ENCODE data around the gene LNPK. TPM values are rescaled to one million over a fixed set of nuclear protein-coding genes. Genes with fewer than 3 reads are reported as not detected.
"Not testable (repeated sequence)": the region's sequence is repeated elsewhere in the genome, so short reads cannot be mapped to it uniquely, and the experiment has no call there.

The LNPK gene
- total RNA-seq, 4 donors from 2014 or later, result 18.9 to 48.1 (median 20.2) TPM

GRCh38 chr2:175964195-175964594 lies 37.9 kb downstream of the LNPK start:
- 95 to 97% methylated on average over 4 of the region's 4 CpGs for WGBS, 2 donors
- DNase-seq, result no peak
- Histone ChIP-seq H3K4me3 (replicated peaks in 1 of 3) (no peak overlapping the region), H3K4me1 (no peaks in the 10 kb centered on the region), H3K9me3 (no peaks in the 10 kb centered on the region), H3K36me3 (no peaks in the 10 kb centered on the region), H3K27ac (no peak overlapping the region), H3K27me3 (no peaks in the 10 kb centered on the region)
- TF ChIP-seq CTCF (IDR thresholded peaks at IDR 0.05) (no peak), POLR2A (IDR thresholded peaks at IDR 0.05) (no peak)
- intact Hi-C loops (cut with DNase I), result no loop called here

GRCh38 chr2:175963171-175963570 lies 38.9 kb downstream of the LNPK start:
- H3K9me3 ChIP-seq; DNase-seq; H3K36me3 ChIP-seq; intact Hi-C loops (cut with DNase I); H3K27ac ChIP-seq; H3K4me3 ChIP-seq (replicated peaks in 1 of 3); H3K27me3 ChIP-seq; H3K4me1 ChIP-seq: not testable (repeated sequence)
- WGBS, 2 donors, result 99 to 100% methylated on average over 2 of the region's 2 CpGs

- TF ChIP-seq POLR2A (IDR thresholded peaks at IDR 0.05), result no peak
- no peak for TF ChIP-seq CTCF (IDR thresholded peaks at IDR 0.05)
- no peaks in the 10 kb centered on the region for H3K4me1 ChIP-seq
- no peak overlapping the region for H3K4me3 ChIP-seq (replicated peaks in 1 of 3)
- no peaks in the 10 kb centered on the region for H3K27me3 ChIP-seq
- H3K36me3 ChIP-seq, result no peaks in the 10 kb centered on the region
- 97 to 100% methylated on average over 6 of the region's 6 CpGs for WGBS, 2 donors
- no peaks in the 10 kb centered on the region for H3K9me3 ChIP-seq
- H3K27ac ChIP-seq, result no peak overlapping the region
- DNase-seq, result no peak
- intact Hi-C loops (cut with DNase I), result no loop called here
Measured at GRCh38 chr2:175957845-175958244, 44.2 kb downstream of the LNPK start.

GRCh38 chr2:175955136-175955535 lies 46.9 kb downstream of the LNPK start:
- H3K27me3 ChIP-seq, result no peaks in the 10 kb centered on the region
- no peaks in the 10 kb centered on the region for H3K9me3 ChIP-seq
- intact Hi-C loops (cut with DNase I), result no loop called here
- H3K4me3 ChIP-seq (replicated peaks in 1 of 3), result no peak overlapping the region
- no peaks in the 10 kb centered on the region for H3K36me3 ChIP-seq
- TF ChIP-seq POLR2A (IDR thresholded peaks at IDR 0.05) (no peak), CTCF (IDR thresholded peaks at IDR 0.05) (no peak)
- H3K4me1 ChIP-seq, result no peaks in the 10 kb centered on the region
- H3K27ac ChIP-seq, result no peak overlapping the region
- no peak for DNase-seq
- 58 to 62% methylated on average over 2 of the region's 2 CpGs for WGBS, 2 donors

- intact Hi-C loops (cut with DNase I), result no loop called here
- no peaks in the 10 kb centered on the region for H3K9me3 ChIP-seq
- H3K36me3 ChIP-seq, result peaks cover 0 to 5% of the 10 kb centered on the region in 2 donors
- H3K4me1 ChIP-seq, result no peaks in the 10 kb centered on the region
- DNase-seq, result no peak
- no peak overlapping the region for H3K4me3 ChIP-seq (replicated peaks in 1 of 3)
- 99% methylated on average over 3 of the region's 3 CpGs for WGBS, 2 donors
- H3K27me3 ChIP-seq, result no peaks in the 10 kb centered on the region
- no peak overlapping the region for H3K27ac ChIP-seq
- TF ChIP-seq CTCF (IDR thresholded peaks at IDR 0.05), result no peak
- TF ChIP-seq POLR2A (IDR thresholded peaks at IDR 0.05), result no peak
Measured at GRCh38 chr2:175950512-175950911, 51.6 kb downstream of the LNPK start.

GRCh38 chr2:175948191-175948590 lies 53.9 kb downstream of the LNPK start:
- no peak for DNase-seq
- Histone ChIP-seq H3K27me3 (no peaks in the 10 kb centered on the region), H3K4me1 (no peaks in the 10 kb centered on the region), H3K27ac (no peak overlapping the region), H3K9me3 (no peaks in the 10 kb centered on the region), H3K4me3 (replicated peaks in 1 of 3) (no peak overlapping the region), H3K36me3 (peaks cover 0 to 5% of the 10 kb centered on the region in 2 donors)
- intact Hi-C loops (cut with DNase I), result no loop called here
- no peak for TF ChIP-seq POLR2A (IDR thresholded peaks at IDR 0.05)
- WGBS, 2 donors, result 84 to 91% methylated on average over 1 of the region's 1 CpG
